ENCODE data around the gene NXPE2.

Gene NXPE2

DNA sequence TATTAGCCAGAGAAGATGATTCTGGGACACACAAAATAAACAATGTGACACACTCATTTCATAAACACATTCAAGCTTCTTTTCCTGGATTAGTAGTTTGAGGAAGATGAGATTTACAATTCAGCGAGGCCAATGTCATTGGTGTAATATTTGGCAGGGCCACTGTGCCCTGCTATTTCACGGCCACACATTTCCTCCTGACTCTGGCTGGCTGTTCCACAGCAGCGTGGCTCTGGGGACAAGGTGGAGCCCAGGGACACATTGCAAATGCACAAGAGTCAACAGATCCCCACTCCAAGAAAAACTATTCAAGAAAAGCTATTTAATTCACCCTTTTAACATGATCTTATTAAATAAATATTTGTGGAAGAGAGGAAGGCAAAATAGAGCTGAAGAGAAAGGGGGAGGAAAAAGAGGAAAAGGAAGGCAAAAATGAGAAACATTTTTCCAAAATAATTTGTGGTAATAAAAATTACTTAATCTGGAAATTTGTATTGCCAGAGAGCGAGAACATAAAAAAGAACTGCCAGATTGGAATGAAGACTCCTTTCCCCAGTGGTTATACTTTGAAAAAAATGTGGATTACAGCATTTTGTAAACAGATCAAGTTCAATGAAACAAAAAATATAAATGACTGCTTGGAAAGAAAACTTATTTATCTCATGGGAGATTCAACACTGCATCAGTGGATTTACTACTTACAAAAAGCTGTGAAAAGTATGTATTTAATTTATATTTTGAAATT is 27.1 kb downstream of the NXPE2 start:
- in situ Hi-C loops (cut with HindIII; ENCODE audit: low sequenced_read_pairs) = no loop called here
- no peak for DNase-seq (ENCODE audit: low read depth)
- TF ChIP-seq, protein P1, sequence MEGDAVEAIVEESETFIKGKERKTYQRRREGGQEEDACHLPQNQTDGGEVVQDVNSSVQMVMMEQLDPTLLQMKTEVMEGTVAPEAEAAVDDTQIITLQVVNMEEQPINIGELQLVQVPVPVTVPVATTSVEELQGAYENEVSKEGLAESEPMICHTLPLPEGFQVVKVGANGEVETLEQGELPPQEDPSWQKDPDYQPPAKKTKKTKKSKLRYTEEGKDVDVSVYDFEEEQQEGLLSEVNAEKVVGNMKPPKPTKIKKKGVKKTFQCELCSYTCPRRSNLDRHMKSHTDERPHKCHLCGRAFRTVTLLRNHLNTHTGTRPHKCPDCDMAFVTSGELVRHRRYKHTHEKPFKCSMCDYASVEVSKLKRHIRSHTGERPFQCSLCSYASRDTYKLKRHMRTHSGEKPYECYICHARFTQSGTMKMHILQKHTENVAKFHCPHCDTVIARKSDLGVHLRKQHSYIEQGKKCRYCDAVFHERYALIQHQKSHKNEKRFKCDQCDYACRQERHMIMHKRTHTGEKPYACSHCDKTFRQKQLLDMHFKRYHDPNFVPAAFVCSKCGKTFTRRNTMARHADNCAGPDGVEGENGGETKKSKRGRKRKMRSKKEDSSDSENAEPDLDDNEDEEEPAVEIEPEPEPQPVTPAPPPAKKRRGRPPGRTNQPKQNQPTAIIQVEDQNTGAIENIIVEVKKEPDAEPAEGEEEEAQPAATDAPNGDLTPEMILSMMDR (IDR thresholded peaks at IDR 0.05; ENCODE audit: low read depth, low read length, missing control alignments) = no peak
- no peak overlapping the region for H3K4me3 ChIP-seq (ENCODE audit: low read depth, low read length)

DNA sequence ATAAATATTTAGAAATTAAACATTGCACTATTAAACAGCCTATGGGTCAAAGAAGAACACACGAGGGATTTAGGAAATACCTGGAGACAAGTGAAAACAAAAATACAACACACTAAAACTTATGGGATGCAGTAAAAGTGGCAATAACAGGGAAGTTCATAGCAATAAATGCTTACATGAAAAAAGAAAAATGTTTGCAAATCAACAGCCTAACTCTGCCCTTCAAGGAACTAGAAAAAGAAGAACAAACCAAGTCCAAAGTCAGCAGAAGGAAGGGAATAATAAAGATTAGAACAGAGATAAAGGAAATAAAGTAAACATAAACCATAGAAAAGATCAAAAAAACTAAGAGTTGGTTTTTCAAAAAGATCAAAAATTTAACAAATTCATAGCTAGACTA is 31.6 kb downstream of the NXPE2 start:
- no peak overlapping the region for H3K4me3 ChIP-seq (ENCODE audit: low read depth, low read length)
- DNase-seq (ENCODE audit: low read depth) = no peak
- TF ChIP-seq, protein P1 (IDR thresholded peaks at IDR 0.05; ENCODE audit: low read depth, low read length, missing control alignments) = no peak
- in situ Hi-C loops (cut with HindIII; ENCODE audit: low sequenced_read_pairs) = no loop called here

DNA sequence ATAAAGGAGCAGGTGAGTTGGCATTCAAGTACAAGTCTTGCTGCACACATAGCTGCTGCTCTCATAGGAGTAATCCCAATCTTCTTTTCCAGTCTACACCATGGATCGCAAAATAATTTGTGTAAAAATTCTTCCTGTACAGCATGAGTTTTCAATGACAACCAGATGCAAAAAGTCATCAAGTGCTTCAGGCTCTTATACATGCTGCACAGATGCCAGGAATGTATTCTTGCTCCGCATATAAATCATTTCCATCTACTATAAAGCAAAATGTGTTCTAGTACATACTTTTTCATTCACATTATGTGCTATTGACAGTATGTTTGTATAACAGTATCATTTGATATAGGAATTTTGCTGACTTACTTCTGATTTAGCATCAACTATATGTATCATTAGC is 35.4 kb downstream of the NXPE2 start:
- DNase-seq (ENCODE audit: low read depth) = no peak
- TF ChIP-seq, protein P1 (IDR thresholded peaks at IDR 0.05; ENCODE audit: low read depth, low read length, missing control alignments) = no peak
- H3K4me3 ChIP-seq (ENCODE audit: low read depth, low read length) = no peak overlapping the region
- in situ Hi-C loops (cut with HindIII; ENCODE audit: low sequenced_read_pairs) = no loop called here

DNA sequence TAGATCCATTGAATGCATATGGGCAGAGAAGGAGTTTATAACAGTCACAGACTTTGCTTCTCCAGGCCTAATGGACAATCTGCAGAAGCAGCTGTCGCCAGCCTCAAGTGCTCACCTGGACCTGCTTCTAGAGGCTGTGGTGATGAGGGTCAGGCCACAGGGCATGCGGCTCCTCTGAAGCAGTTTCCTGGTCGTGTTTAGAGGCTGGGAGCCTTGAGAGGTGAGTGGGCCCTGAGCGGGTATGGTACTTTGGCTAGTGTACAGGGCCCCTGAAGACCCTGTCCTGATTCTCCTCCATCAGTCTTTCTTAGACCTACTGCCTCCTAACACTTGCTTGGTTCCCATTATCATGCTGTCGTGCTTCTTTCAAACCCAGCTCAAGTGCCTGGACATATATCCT is 41.2 kb downstream of the NXPE2 start:
- TF ChIP-seq, protein P1 (IDR thresholded peaks at IDR 0.05; ENCODE audit: low read depth, low read length, missing control alignments) = no peak
- H3K4me3 ChIP-seq (ENCODE audit: low read depth, low read length) = no peak overlapping the region
- DNase-seq (ENCODE audit: low read depth) = no peak
- in situ Hi-C loops (cut with HindIII; ENCODE audit: low sequenced_read_pairs) = no loop called here

DNA sequence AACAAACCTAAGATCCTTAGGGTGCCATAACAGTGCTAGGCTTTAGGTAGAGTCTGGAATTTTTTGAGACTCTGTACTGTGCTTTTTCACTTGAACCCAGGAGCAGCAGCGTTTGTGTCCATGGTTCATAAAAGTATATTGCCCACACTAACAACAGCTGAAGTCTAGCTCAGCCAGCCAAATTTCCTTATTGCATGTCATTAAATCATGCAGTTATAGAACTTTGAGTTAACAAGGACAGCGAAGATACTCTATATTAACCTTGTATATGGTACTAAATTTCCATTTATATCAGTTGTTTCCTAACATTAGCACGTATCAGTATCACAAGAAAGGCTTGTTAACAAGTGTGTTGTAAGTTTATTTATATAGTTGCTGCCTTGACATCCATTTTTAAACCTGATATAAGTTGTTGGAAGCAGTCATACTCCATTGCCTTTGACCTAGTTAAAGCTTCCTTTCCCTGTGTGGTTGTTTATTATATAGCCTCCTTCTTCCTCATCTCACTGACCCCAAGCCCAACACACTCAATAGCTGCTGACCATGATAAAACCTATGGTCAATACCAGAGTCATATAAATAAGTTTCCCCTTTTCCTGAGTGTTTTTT is 46.7 kb downstream of the NXPE2 start:
- H3K4me3 ChIP-seq (ENCODE audit: low read depth, low read length) = no peak overlapping the region
- TF ChIP-seq, protein P1 (IDR thresholded peaks at IDR 0.05; ENCODE audit: low read depth, low read length, missing control alignments) = no peak
- in situ Hi-C loops (cut with HindIII; ENCODE audit: low sequenced_read_pairs) = no loop called here
- DNase-seq (ENCODE audit: low read depth) = no peak

DNA sequence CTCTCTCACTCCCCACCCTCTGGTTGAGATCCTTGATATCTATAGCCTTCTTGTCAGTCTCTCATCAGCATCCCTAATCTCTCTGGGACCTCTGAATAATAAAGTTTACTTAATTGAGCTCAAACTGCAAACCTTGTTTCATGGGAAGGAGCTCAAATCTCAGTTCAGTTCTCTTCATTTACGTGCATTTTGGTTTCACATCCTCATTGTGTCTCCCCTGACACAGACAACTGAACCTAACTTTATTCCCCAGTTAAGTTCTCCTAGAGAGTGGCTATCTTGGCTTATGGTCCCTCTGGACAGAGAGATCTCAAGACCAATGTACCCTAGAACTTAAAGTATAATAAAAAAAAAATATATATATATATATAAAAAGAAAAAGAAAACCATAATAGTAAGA is 47.3 kb downstream of the NXPE2 start:
- H3K4me3 ChIP-seq (ENCODE audit: low read depth, low read length) = no peak overlapping the region
- no peak for DNase-seq (ENCODE audit: low read depth)
- in situ Hi-C loops (cut with HindIII; ENCODE audit: low sequenced_read_pairs) = no loop called here
- TF ChIP-seq, protein P1 (IDR thresholded peaks at IDR 0.05; ENCODE audit: low read depth, low read length, missing control alignments) = no peak
